GM18861 (cell line): Measurements from ENCODE around the gene POLR3GL.
A peak's percentile ranks its signal among the peaks of the same experiment; 100 is the strongest.

ENCODE experiments used
- ATAC-seq: cut with Tn5 transposase; IDR thresholded peaks from one replicate; pipeline ENCODE4 v1.9.1; 2021; ENCODE audit not compliant: unreplicated experiment

Gene POLR3GL

DNA sequence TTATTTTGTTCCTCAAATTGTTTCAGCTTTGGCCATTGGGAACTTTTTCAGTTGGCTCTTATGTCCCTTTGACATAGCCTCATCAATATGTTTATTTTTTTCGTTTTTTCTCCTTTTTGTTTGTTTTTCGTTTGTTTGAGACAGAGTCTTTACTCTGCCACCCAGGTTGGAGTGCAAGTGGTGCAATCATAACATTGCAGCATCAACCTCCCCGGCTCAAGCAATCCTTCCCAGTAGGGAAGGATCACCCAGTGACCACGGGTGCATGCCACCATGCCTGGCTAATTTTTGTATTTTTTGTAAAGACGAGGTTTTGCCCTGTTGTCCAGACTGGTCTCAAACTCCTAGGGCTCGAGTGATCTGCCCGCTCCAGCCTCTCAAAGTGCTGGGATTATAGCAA is 8.1 kb downstream of the POLR3GL start:
- ATAC-seq, result no peak

GRCh38 chr1:145974721-145975120 is 10.2 kb downstream of the POLR3GL start:
- ATAC-seq, result no peak

- no peak for ATAC-seq
Observed at GRCh38 chr1:145975216-145975615, 10.7 kb downstream of the POLR3GL start.

- no peak for ATAC-seq
Observed at GRCh38 chr1:145977016-145977415, 12.5 kb downstream of the POLR3GL start.

- peak; percentile 29 for ATAC-seq
Observed at GRCh38 chr1:145977486-145978470, 13.3 kb downstream of the POLR3GL start.

DNA sequence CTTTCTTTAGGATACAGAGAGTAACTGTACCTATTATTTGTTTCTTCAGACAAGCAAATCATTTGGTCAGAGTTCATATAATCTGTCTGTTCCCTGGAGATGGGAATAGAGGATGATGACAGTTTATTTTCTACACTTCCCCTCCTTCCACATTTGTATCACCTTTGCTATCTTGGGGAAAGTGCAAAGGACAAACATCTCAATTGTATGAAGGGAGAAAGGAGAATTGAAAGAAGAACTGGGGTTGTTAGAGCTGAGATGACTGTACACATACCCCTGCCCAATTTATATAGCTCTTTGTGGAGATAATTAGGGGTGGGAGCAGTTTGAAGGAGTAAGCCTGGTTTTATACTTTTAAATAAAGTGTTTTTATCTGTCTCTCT is 14.0 kb downstream of the POLR3GL start:
- no peak for ATAC-seq

- peak; percentile 77 for ATAC-seq
Observed at GRCh38 chr1:145978854-145979745, 14.6 kb downstream of the POLR3GL start.

GRCh38 chr1:145979746-145980456 is 15.4 kb downstream of the POLR3GL start:
- peak; percentile 31 for ATAC-seq

GRCh38 chr1:145980457-145980994 is 16.0 kb downstream of the POLR3GL start:
- no peak for ATAC-seq

DNA sequence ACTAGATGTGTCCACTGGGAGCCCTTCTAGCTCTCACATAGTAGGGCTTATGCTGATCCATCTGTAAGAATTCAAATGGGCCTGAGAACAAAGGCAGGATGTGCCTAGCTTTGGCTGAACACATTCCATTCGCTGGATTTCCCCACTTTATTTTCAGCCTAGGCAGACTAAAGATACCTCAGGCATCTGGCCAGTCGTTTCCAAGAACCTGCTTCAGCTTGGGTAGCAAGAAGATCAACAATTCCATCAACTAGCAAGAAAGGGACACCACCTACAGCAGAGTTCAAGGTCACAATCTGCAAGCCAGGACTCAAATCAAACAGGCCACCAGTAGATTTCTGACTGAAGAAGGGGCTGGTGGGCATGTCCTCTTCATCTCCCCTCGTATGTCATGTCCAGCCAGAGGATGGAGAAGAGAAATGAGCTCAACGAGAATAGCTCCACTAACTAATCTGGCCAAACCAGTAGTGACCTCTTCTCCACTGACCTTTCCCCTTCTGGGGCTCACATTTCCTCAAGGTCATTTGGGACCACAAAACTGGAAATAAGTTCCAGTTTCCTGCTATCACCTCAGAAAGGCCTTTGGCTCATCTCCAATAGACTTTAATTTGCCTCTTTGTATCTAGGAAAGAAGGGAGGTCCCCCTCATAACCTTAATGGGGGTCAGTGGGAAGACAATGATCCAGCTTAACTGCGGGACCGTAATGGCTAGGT is 17.7 kb downstream of the POLR3GL start:
- ATAC-seq, result no peak

DNA sequence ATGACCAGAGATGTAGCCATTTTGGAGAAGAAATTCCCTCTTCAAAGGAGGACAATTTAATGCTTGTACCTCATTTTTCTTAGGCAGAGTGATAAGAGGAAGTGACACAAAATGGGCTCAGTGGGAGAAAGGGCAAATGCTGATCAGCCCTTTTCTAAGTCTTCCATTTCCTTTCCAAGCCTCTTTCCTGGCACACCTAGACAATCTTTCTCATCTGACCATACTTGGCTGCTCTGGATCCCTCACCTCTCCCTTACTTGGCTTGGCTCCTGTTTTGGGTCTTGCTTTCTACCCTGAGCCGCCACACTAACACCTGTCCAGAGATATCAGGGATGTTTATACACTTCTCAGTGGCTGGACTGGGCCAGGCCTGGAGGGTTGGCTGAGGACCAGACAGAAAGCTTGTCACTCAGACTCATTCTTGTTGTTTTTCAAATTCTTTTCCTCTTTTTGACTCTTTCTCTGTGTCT is 18.8 kb downstream of the POLR3GL start:
- ATAC-seq, result no peak

DNA sequence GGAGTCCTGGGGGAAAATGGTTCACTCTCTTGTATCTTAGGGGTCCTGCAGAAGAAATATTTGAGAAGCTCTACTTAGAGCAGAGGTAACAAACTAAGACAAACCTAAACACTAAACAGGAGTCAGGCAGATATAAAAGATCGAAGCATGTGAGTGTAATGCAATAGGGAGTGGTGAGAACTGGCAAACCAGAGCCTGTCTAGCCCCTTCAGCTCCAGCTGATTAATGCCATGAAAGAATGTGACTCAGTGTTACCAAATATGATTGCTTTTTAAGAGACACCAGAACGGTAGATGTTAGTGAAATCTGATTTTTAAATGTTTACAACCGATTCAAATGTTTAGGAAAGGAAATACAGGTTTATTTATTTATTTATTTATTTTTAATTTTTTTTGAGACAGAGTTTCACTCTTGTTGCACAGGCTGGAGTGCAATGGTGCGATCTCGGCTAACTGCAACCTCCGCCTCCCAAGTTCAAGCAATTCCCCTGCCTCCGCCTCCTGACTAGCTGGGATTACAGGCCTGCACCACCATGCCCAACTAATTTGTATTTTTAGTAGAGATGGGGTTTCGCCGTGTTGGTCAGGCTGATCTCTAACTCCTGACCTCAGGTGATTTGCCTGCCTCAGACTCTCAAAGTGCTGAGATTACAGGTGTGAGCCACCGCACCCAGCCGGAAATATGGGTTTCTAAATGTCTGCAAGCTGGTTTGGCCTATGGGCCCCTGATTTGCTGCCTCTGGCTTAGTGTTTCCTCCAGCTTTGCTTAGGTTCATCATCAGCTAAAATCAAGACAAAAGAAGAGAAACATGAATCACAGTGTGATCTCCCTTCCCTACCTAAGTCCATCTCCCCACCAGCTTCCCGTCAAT is 19.7 kb downstream of the POLR3GL start:
- no peak for ATAC-seq

DNA sequence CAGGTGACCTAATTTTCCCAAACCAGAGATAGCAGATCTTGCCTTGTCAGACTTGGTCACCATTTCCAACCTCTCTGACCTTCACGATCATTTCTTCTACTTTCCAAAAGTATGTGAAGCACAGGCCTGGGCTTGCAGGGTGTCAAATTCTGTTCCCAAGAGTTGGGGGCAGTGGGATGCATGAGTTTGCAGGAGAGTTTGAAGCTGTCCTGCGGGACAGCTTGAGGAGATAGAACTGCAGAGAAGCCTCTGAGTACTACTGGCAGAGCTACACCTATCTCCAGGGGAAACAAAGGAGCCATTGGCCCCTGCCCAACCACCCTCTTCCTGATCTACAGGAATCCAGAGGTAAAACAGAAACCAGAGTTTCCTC is 20.6 kb downstream of the POLR3GL start:
- ATAC-seq, result no peak

GRCh38 chr1:145985502-145986439 is 21.3 kb downstream of the POLR3GL start:
- no peak for ATAC-seq

DNA sequence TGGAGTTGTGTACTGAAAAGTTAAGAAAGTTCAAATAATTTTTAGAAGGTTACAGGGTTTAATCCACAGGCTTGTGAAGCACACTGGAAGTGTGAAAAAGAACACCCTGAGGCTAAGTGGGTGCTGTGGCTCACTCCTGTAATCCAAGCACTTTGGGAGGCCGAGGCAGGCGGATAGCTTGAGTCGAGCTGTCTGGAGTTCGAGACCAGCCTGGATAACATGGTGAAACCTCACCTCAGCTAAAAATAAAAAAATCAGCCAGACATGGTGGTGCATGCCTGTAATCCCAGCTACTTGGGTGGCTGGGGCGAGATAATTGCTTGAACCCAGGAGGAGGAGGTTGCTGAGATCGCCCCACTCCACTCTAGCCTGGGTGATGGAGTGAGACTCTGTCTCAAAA is 22.1 kb downstream of the POLR3GL start:
- ATAC-seq, result no peak

DNA sequence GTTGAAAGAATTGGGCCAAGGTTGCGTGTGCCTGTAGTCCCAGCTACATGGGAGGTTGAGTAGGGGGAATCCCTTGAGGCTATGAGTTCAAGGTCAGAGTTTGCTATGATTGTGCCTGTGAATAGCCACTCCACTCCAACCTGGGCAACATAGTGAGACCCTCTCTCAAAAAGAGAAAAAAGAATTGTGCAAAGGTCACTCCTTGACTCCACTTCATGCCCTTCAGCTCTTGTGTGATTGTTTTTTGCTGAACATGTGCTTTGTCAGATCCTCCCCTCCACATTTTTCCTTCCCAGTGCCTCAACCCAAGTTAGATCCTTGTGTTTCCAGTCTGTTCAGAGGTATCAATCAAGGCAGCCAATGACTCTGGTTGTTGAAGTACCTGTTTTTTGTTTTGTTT is 23.4 kb downstream of the POLR3GL start:
- ATAC-seq, result no peak

- ATAC-seq, result no peak
Observed at GRCh38 chr1:145988773-145989172, 24.3 kb downstream of the POLR3GL start.

GRCh38 chr1:145990249-145990855 is 25.9 kb downstream of the POLR3GL start:
- no peak for ATAC-seq
